ENCODE measurements around the gene C2CD4A. TPM values are rescaled to one million over a fixed set of nuclear protein-coding genes. Genes with fewer than 3 reads are reported as not detected.

Gene C2CD4A
- total RNA-seq, 3 donors from 2014 or later (not counting 1 experiment from before 2014, with no cell fraction given): not detected

- Histone ChIP-seq H3K4me3 (ENCODE audit: low read length) (no peak overlapping the region), H3K27me3 (ENCODE audit: control insufficient read depth, insufficient read depth, low read length) (no peaks in the 10 kb centered on the region), H3K27ac (ENCODE audit: low read length) (no peak overlapping the region), H3K4me1 (ENCODE audit: control insufficient read depth, insufficient read depth, low read length) (no peaks in the 10 kb centered on the region), H3K36me3 (ENCODE audit: control insufficient read depth, insufficient read depth, low read length) (no peaks in the 10 kb centered on the region), H3K9me3 (ENCODE audit: control insufficient read depth, insufficient read depth, low read length) (no peaks in the 10 kb centered on the region)
- Mint-ChIP-seq H3K27ac (no peak overlapping the region), H3K36me3 (no peaks in the 10 kb centered on the region), H3K4me3 (no peak overlapping the region), H3K9me3 (no peaks in the 10 kb centered on the region), H3K27me3 (ENCODE audit: low read depth in 2 of 2) (peaks cover 10 to 39% of the 10 kb centered on the region in 2 donors), H3K4me1 (no peaks in the 10 kb centered on the region)
- TF ChIP-seq, protein P1, sequence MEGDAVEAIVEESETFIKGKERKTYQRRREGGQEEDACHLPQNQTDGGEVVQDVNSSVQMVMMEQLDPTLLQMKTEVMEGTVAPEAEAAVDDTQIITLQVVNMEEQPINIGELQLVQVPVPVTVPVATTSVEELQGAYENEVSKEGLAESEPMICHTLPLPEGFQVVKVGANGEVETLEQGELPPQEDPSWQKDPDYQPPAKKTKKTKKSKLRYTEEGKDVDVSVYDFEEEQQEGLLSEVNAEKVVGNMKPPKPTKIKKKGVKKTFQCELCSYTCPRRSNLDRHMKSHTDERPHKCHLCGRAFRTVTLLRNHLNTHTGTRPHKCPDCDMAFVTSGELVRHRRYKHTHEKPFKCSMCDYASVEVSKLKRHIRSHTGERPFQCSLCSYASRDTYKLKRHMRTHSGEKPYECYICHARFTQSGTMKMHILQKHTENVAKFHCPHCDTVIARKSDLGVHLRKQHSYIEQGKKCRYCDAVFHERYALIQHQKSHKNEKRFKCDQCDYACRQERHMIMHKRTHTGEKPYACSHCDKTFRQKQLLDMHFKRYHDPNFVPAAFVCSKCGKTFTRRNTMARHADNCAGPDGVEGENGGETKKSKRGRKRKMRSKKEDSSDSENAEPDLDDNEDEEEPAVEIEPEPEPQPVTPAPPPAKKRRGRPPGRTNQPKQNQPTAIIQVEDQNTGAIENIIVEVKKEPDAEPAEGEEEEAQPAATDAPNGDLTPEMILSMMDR (IDR thresholded peaks at IDR 0.05): no peak
- ATAC-seq: peak in 1 of 3 donors; percentile 17
- intact Hi-C loops (cut with micrococcal nuclease): no loop called here
- 73% methylated on average over 5 of the region's 5 CpGs for WGBS (ENCODE audit: insufficient coverage)
- no peak for DNase-seq
Measured at GRCh38 chr15:62093809-62094208, 27.0 kb downstream of the C2CD4A start.

DNA sequence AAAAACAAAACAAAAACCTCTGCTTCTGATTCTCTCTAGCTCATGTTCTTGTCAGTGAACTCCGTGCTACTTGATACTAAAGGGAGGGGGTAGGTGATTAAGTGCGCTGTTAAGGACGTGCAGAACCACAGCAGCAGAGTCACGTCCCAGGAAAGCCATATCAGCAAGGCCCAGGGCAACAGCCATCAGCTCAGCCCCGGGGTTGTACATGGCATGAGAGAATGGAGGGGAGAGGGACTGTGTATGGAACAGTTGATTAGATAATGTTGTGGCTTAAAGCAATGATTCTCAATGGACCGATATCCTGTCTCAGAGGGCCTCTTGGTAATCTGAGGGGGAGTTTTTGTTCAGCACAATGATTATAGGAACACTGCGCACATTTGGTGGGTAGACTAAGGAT lies 27.6 kb downstream of the C2CD4A start:
- Histone ChIP-seq H3K36me3 (ENCODE audit: control insufficient read depth, insufficient read depth, low read length) (no peaks in the 10 kb centered on the region), H3K4me3 (ENCODE audit: low read length) (no peak overlapping the region), H3K27me3 (ENCODE audit: control insufficient read depth, insufficient read depth, low read length) (no peaks in the 10 kb centered on the region), H3K4me1 (ENCODE audit: control insufficient read depth, insufficient read depth, low read length) (no peaks in the 10 kb centered on the region), H3K27ac (ENCODE audit: low read length) (no peak overlapping the region), H3K9me3 (ENCODE audit: control insufficient read depth, insufficient read depth, low read length) (no peaks in the 10 kb centered on the region)
- no peak overlapping the region for H3K4me3 Mint-ChIP-seq
- no peak overlapping the region for H3K27ac Mint-ChIP-seq
- ATAC-seq (no peak), DNase-seq (no peak)
- H3K9me3 Mint-ChIP-seq: no peaks in the 10 kb centered on the region
- intact Hi-C loops (cut with micrococcal nuclease): no loop called here
- H3K36me3 Mint-ChIP-seq: no peaks in the 10 kb centered on the region
- WGBS (ENCODE audit: insufficient coverage): 85% methylated on average over 7 of the region's 7 CpGs
- H3K4me1 Mint-ChIP-seq: no peaks in the 10 kb centered on the region
- H3K27me3 Mint-ChIP-seq (ENCODE audit: low read depth in 2 of 2): peaks cover 14 to 40% of the 10 kb centered on the region in 2 donors
- TF ChIP-seq, protein P1 (IDR thresholded peaks at IDR 0.05): no peak

- DNase-seq (no peak), ATAC-seq (no peak)
- 72% methylated on average over 7 of the region's 7 CpGs for WGBS (ENCODE audit: insufficient coverage)
- peaks cover 18 to 31% of the 10 kb centered on the region in 2 donors for H3K27me3 Mint-ChIP-seq (ENCODE audit: low read depth in 2 of 2)
- Histone ChIP-seq H3K27ac (ENCODE audit: low read length) (no peak overlapping the region), H3K9me3 (ENCODE audit: control insufficient read depth, insufficient read depth, low read length) (no peaks in the 10 kb centered on the region), H3K4me3 (ENCODE audit: low read length) (no peak overlapping the region), H3K4me1 (ENCODE audit: control insufficient read depth, insufficient read depth, low read length) (no peaks in the 10 kb centered on the region), H3K27me3 (ENCODE audit: control insufficient read depth, insufficient read depth, low read length) (no peaks in the 10 kb centered on the region), H3K36me3 (ENCODE audit: control insufficient read depth, insufficient read depth, low read length) (no peaks in the 10 kb centered on the region)
- H3K27ac Mint-ChIP-seq: no peak overlapping the region
- intact Hi-C loops (cut with micrococcal nuclease): no loop called here
- TF ChIP-seq, protein P1 (IDR thresholded peaks at IDR 0.05): no peak
- no peak overlapping the region for H3K4me3 Mint-ChIP-seq
- H3K9me3 Mint-ChIP-seq: no peaks in the 10 kb centered on the region
- H3K4me1 Mint-ChIP-seq: no peaks in the 10 kb centered on the region
- no peaks in the 10 kb centered on the region for H3K36me3 Mint-ChIP-seq
Measured at GRCh38 chr15:62099094-62099601, 32.4 kb downstream of the C2CD4A start.

GRCh38 chr15:62103431-62103830 lies 36.7 kb downstream of the C2CD4A start:
- Mint-ChIP-seq H3K4me1 (no peaks in the 10 kb centered on the region), H3K9me3 (no peaks in the 10 kb centered on the region), H3K36me3 (no peaks in the 10 kb centered on the region), H3K27me3 (ENCODE audit: low read depth in 2 of 2) (peaks cover 19 to 26% of the 10 kb centered on the region in 2 donors), H3K4me3 (no peak overlapping the region), H3K27ac (no peak overlapping the region)
- TF ChIP-seq, protein P1 (IDR thresholded peaks at IDR 0.05): no peak
- Histone ChIP-seq H3K4me1 (ENCODE audit: control insufficient read depth, insufficient read depth, low read length) (no peaks in the 10 kb centered on the region), H3K36me3 (ENCODE audit: control insufficient read depth, insufficient read depth, low read length) (no peaks in the 10 kb centered on the region), H3K4me3 (ENCODE audit: low read length) (no peak overlapping the region), H3K27me3 (ENCODE audit: control insufficient read depth, insufficient read depth, low read length) (no peaks in the 10 kb centered on the region), H3K27ac (ENCODE audit: low read length) (no peak overlapping the region), H3K9me3 (ENCODE audit: control insufficient read depth, insufficient read depth, low read length) (no peaks in the 10 kb centered on the region)
- ATAC-seq (no peak), DNase-seq (no peak)
- 93% methylated on average over 7 of the region's 7 CpGs for WGBS (ENCODE audit: insufficient coverage)
- intact Hi-C loops (cut with micrococcal nuclease): no loop called here
